OCI-M2 (cell line): ENCODE measurements around the gene SUZ12.
"Not testable (repeated sequence)": the region's sequence is repeated elsewhere in the genome, so short reads cannot be mapped to it uniquely, and the experiment has no call there.

ENCODE experiments used
- DNase-seq: peaks from one replicate; lab custom pipeline; 2025; ENCODE audit not compliant: unreplicated experiment; lab: John Stamatoyannopoulos, UW

The SUZ12 gene

DNA sequence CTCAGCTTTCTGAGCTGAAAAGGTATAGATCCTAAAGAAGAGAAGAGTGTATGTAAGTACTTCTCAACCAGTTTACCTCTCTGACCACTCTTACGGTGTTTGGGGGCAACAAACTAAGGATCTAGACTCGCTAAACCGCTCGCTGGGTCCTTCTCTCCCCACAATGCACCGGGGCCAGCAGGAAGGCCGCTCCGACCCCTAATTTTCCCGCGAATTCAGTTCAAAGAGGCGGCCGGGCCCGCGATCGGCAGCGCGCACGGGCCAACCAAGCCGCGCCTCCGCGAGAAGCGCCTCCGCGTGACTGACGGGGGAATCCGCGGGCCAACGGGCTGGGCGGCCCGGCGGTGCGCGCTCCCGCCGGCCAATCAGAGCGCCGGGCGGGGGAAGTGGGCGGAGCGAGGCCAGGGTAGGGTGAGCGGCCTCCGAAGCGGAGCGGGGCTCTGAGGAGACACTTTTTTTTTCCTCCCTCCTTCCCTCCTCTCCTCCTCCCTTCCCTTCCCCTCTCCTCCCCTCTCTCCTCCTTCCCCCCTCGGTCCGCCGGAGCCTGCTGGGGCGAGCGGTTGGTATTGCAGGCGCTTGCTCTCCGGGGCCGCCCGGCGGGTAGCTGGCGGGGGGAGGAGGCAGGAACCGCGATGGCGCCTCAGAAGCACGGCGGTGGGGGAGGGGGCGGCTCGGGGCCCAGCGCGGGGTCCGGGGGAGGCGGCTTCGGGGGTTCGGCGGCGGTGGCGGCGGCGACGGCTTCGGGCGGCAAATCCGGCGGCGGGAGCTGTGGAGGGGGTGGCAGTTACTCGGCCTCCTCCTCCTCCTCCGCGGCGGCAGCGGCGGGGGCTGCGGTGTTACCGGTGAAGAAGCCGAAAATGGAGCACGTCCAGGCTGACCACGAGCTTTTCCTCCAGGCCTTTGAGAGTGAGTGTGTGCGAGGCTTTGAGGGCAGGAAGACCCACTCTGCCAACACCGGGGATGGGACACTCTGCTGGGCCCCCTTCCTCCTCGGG is at the start of gene SUZ12:
Gene SUZ12 (plus strand): TSS at position 393 of the 995 bp plus-strand sequence. CDS start 240 bp downstream, at position 633.
- not testable (repeated sequence) for DNase-seq

DNA sequence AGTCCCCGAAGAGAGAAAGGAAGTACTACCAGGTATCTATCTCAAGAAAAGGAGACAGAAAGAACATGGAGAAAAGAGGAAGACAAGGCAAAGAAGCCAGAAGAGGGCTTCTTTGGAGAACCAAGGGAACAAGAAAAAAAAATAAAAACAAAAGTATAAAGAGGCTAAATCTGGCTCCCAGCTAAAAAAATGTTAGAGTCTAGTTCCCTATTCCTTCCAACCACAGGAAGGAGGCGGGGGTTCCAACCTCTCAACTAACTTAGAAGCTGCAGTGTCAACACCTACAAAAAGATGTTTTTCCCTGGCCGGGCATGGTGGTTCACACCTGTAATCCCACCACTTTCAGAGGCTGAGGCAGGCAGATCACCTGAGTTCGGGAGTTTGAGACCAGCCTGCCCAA is 48.7 kb upstream of the SUZ12 start:
- no peak for DNase-seq

DNA sequence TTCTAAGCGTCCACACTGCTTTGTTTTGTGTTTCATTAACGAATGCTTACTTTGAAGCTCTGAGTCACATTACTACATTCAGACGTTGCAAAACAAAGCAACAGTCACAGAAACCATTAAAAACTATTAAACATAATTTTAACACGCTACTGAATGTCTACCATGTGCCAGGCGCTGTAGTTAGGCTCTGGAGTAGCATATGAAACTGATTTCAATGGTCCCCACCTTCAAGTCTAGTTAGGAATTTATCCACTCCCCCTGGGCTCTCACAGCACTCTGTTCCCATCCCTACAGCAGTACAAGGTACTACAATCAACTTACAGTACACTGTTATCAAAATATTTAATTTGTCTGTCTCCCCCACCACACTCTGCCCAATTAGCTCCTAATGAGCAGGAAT is 35.9 kb upstream of the SUZ12 start:
- no peak for DNase-seq

DNA sequence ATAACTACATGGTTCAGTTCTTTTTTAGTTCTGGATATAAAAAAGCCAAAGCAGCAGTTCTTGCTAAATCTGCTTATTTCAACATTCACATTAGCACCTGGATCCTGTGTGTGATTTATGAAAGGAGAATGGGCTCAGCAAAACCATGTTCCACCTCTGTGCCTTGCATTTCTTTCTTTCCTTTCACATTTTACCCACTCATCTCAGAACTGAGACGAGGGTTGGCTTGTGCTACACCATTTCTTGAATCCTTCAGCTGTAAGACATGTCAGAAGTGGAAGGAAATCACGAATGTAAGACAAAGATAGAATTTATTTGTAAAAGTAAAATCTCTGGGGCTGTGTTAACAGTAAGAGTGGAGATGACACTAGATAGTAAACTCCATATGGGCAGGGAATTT is 34.1 kb upstream of the SUZ12 start:
- DNase-seq, result no peak

DNA sequence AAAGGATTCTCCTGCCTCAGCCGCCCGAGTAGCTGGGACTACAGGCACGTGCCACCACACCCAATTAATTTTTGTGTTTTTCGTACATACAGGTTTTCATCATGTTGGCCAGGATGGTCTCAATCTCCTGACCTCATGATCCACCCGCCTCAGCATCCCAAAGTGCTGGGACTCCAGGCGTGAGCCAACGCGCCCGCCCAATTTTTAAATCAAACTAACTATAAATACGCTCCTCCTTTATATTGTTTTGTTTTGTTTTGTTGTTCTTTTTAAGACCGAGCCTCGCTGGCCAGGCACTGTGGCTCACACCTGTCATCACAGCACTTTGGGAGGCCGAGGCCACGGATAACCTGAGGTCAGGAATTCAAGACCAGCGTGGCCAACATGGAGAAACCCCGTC is 33.4 kb upstream of the SUZ12 start:
- no peak for DNase-seq

DNA sequence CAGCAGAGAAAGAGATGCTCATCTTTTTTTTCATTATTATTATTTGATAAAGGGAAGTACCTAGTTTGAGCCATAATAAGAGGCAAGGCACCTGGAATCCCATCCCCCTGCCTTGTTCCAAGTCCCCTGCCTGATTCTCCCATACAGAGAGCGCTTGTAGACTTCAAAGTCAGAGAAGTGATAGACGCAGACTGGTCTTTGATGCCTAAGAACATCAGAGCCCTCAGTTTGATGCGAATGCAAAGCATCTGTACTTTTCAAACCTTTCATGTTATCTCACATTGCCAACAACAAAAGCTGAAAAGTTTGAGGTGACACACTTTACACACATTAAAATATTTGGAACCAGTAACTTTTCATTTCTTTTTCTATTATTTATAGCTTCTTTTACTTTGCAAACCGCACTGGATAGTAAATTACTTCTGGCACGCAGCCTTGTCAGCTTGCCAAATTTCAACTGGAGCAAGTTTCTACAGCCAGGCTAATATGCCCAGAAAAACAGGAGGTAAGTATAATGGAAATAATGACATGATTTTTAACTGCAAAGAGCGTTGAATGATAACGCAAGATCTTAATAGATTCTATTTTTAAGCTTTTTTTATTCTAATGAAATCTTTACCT is 29.4 kb upstream of the SUZ12 start:
- no peak for DNase-seq

DNA sequence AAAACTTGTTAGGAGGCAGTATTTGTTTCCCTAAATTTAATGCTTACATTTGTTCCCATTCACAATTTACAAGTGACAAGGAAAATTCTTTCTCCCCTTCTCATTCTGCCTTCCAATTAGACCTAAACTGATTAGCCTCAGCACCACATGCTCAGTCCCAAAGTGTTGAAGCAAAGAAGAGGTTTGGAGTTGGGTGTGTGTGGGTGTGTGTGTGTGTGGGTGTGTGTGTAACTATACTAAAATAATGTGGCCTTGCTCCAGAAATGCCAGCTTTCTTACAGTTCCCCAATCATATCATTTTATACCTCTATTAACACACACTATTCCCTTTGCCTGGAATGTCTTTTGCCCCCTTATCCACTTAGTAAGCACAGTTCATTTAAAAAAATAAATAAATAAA is 28.4 kb upstream of the SUZ12 start:
- no peak for DNase-seq

DNA sequence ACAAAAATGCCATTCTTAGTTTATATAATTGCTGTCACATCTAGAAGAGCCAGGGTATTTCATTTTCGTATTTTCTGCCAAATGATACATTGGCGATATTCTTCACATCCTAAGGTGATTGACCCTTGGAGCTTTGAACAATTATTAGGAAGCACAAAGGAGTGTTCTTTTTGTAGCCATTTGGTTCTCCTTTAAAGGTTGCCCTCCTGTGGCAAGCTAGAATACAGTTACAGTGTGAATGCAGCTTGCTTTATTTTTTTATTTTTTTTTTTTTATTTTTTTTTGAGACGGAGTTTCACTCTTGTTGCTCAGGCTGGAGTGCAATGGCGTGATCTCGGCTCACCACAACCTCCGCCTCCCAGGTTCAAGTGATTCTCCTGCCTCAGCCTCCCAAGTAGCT is 24.1 kb upstream of the SUZ12 start:
- not testable (repeated sequence) for DNase-seq

DNA sequence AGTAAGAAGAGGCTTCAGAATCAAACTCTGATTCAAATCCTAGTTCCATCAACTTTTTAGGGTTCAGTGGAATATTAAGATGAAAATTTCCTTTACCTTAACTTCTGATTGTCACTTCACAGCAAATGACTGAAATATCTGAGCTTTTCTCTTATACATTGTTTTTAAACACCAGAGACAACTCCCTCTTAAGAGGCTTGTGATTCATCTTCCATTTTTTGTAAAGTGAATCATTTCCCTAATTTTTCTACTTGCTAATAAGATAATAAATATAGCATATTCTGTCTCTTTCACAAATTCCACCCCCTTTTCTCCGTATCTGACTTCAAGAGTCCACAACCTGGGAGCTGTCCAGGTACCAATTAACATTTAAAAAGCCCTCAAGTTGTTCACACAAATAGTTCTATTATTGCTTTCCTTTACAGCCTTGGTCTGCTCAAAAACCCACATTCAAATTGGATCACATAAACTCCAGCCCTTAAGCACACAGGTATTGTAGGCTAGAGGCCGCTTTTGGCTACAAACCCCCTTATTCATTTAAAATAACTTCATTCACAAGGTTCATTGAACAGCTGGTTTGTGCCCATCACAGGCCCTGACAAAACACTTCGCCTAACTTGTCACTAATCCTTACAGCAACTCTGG is 21.2 kb upstream of the SUZ12 start:
- DNase-seq, result no peak

DNA sequence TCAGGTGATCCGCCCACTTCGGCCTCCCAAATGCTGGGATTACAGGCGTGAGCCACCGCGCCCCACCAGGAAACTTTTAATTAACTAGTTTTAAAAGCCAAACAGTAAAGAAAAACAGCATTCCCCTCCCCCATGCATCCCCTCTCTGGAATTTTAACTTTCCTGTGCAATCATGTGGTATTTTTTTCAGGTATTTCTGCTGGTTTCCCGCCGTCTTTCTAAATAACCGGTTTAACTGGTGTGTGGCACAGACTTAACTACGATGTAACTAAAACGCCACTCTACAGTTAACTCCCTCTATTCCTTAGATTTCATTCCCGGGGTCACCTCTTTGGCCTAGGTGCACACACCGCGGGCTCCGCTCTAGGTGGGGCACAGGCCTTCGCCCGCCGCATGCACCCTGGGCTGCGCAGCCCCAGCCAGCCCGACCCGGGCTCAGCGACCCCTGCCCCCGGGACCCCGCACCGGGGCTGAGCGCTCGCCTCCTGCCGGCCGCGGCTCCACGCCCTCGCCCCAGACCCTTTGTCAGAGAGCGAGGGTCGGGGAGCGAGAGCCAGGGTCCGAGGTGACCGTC is 20.2 kb upstream of the SUZ12 start:
- DNase-seq, result no peak

DNA sequence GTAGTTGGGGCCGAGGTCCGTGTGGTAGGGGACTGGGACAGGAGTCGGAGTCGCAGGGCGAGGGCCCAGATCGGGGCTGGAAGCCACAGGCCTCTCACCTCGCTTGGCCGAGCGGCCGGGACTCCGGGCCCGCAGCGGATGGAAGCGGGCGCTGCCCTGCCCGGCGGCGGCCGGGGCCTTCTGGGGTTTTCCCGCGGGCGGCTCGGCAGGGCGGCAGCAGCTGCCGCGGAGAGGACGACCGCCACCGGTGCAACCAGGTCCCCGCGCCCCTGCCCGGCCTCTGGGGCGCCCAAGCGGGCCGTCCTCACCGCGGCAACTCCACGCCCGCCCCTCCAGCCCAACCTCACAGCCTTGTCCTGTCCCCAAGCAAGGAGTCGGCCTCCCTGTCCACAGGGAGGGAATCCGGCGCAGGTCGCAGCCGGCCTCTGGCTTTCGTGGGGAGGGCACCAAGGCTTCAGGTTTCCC is 19.7 kb upstream of the SUZ12 start:
- DNase-seq, result no peak

DNA sequence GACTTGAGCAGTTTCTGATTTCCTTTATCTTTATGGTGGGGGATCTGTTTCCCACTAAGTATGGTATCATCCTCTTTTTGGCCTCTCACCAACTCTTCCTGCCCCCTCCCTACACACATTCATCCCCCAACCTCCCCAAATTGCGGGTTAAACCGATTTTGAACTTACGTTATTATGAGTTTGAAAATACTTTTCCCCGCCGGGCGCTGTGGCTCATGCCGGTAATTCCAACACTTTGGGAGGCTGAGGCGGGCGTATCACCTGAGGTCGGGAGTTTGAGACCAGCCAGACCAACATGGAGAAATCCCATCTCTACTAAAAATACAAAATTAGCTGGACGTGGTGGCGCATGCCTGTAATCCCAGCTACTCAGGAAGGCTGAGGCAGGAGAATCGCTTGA is 19.1 kb upstream of the SUZ12 start:
- DNase-seq, result not testable (repeated sequence)

DNA sequence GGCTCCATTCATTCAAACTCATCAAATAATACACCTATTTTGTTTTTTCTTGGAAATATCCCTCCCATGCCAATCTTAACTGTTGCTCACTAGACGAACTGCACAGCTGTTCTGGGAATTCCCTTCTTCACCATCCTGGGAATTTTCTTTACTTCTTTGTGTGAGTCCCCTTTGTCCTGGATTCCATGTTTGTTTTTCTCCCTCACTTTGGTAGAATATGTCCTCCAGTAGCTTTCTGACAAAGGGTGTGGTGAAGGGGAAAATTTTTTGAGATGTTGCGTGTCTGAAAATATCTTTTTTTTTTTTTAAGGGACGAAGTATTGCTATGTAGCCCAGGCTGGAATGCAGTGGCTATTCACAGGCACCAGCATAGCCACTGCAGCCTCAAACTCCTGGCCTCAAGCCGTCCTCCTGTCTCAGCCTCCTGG is 18.1 kb upstream of the SUZ12 start:
- no peak for DNase-seq

DNA sequence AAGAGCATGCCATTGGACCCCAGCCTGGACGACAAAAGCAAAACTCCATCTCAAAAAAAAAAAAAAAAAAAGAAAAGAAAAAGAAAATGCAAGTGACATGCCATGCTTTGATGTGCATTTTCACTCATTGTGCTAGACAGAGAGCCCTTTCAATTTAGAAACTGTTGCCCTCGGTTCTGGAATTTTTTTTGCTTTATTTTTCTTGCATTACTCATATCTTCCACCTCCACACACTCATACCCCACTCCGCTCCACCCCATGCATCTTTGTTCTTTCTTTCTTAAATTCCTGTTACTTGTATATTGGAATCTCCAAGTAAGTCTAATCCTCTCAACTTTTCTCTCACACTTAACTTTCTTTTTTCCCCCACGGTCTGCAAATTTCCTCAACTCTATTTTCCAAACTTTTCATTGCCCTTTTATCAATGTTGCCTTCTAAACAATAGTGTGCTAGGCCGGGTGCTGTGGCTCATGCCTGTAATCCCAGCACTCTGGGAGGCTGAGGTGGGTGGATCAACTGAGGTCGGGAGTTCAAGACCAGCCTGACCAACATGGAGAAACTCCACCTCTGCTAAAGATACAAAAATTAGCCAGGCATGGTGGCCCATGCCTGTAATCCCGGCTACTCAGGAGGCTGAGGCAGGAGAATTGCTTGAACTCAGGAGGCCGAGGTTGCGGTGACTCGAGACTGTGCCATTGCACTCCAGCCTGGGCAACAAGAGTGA is 16.8 kb upstream of the SUZ12 start:
- no peak for DNase-seq

DNA sequence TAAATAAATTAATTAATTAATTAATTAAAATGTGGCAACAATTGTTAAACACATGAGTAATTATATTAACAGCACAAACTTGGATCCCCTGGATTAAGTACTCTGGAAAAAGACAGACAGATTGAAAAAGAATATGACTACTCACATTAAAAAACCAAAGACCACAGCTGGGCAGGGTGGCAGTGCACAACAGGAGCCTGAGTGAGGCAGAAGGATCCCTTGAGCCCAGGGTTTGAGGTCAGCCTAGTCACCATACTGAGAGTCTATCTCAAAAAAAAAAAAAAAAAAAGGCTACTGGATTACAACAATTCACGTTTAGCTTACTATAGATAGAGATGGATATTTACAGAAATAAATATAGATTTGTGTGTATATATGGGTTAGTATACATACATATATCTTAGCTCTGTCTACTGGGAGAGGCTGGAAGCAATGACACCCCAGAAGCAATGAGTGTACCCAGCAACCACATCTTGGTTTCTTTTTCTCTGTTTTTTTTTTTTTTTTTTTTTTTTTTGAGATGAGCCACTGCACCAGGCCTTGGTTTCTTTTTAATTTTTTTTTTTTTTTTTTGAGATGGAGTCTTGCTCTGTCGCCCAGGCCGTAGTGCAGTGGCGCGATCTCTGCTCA is 10.6 kb upstream of the SUZ12 start:
- DNase-seq, result no peak

DNA sequence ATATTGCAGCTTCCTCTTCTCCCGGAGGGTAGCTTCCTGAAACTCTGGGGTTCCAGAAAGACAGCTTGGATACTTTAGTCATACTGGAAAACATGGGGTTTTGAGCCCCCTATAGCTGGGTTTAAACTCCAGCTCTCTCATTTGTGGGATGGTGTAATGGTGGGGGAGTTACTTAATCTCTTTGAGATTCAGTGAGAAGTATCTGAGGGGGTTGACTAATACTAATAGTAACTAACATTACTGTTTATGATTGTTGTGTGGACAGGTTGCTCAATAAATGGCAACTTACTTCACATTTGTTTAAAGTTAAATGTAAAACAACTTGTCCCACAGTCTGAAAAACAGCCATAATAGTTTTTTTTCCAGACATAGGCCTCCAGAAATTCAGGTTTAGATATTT is 5.1 kb upstream of the SUZ12 start:
- no peak for DNase-seq

DNA sequence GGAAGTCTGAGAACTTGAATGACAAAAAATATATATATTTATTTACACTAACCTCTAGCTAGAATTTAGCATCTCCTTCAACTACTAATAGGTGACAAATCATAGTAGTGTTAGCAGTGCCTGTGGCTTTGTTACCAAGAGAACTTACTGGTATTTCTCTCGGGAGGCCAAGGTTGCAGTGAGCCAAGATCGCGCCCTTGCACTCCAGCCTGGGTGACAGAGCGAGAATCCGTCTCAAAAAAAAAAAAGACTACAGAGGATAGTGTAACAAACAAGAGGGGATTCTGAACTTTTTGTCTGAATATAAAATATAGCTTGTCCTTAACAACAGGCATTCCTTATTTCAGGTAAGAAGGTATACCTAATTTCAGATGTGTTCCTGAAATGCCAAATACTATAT is 1.3 kb upstream of the SUZ12 start:
- no peak for DNase-seq

DNA sequence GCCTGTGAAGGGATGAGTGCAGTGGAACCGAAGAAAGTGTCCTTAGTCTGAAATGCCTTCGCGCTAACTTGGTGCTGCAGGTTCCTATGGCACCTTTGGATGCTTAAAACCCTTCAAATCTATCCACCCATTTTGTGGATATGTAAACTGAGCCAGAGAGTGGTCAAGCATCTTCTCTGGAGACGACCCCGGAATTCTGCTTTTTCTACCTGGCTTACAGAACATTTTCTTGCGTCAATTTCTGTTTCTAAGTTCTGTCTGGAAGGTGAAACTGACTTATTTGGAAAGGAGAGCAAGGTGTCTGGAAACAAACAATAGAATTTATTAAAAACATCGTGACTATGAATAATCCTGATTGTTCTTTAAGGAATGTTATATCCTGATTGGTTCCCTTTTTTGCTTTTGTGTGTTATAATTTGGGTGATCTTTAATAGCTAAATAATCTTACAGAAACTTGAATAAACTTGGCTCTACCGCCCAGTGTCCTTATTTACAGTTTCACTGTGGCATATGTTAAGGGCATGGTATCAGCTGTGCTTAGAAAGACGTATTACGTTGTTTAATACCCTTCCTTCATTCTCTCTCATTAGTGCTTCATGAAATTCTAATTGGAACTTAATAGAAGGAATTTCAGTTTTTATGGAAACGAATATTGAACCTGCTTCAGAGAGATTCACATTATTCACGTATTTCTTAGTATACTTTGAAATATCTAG is 1.3 kb downstream of the SUZ12 start:
- not testable (repeated sequence) for DNase-seq

DNA sequence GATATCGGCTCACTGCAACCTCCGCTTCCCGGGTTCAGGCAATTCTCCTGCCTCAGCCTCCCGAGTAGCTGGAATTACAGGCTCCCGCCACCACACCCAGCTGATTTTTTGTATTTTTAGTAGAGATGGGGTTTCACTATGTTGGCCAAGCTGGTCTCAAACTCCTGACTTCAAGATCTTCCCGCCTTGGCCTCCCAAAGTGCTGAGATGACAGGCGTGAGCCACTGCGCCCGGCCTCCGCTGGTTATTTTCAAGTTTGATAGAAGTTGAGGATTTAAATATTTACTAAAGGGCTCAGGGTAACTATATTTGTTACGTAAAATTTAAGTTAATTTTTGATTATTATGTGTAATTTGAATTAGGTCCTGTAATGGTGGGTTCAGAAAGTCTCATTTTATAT is 5.1 kb downstream of the SUZ12 start:
- not testable (repeated sequence) for DNase-seq

DNA sequence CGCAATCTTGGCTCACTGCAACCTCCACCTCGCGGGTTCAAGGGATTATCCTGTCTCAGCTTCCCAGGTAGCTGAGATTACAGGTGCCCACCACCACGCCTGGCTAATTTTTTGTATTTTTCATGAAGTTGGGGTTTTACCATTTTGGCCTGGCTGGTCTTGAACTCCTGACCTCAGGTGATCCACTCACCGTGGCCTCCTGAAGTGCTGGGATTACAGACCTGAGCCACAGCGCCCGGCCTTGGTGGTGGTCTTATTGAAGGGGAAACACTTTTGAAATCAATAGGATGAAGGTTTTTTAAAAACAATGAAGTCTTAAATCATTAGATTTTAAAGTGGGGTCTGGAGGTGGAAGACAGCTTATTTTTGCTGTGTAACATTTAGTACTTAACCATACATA is 5.6 kb downstream of the SUZ12 start:
- not testable (repeated sequence) for DNase-seq
